Renal cortical epithelial cell (primary cell): Measurements from ENCODE around the gene MARCKS. TPM values are rescaled to one million over a fixed set of nuclear protein-coding genes. Genes with fewer than 3 reads are reported as not detected.

ENCODE experiments used
- DNase-seq: peaks from one replicate; pipeline ENCODE4 v3.0.0-alpha.2; 2011; ENCODE audit warnings: low read depth
- total RNA-seq: library from RNA; depleted of rRNA; stranded (reverse); fragments of >200 nt; gene quantifications from 2 replicates; pipeline ENCODE4 v1.2.3, GENCODE V29; 2014

Gene MARCKS, protein sequence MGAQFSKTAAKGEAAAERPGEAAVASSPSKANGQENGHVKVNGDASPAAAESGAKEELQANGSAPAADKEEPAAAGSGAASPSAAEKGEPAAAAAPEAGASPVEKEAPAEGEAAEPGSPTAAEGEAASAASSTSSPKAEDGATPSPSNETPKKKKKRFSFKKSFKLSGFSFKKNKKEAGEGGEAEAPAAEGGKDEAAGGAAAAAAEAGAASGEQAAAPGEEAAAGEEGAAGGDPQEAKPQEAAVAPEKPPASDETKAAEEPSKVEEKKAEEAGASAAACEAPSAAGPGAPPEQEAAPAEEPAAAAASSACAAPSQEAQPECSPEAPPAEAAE
- 74.0 and 94.8 TPM in 2 replicates for total RNA-seq

DNA sequence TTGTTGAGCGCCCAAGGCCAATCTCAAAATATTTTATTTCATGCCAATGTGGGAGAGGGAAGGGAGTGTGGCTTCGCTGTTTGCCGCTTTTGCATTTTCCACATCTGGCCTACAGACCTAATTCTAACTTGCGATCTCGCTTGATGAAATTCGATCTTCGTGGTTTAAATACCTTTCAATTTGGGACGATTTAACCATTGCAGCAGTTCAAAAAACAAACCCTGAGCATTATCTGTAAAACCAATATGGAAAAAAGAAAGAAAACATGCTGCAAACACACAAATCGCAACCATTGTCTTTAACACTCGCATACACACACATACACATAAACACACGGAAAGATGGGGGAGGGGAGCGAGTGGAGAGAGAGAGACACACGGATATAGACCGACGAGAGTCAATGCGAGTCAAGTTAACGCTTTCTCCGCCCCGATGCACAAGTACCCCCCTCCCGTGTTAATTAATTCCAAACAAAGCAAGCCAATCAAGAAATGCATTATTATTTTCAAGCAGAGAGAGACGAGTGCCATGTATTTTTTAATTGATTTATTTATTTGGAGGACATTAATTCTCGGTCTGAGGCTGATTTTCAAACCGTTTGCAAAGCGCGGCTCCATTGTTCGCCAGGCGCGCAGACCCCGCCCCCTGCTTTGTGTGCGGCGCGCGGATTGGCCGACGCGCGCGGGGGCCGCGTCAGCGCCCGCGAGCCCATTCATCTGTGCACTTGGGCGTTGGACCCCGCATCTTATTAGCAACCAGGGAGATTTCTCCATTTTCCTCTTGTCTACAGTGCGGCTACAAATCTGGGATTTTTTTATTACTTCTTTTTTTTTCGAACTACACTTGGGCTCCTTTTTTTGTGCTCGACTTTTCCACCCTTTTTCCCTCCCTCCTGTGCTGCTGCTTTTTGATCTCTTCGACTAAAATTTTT is at the start of gene MARCKS:
MARCKS (plus strand) TSS at position 721 of the 931 bp plus-strand sequence. CDS start 401 bp downstream, outside the sequence.
- peak; percentile 73 for DNase-seq

DNA sequence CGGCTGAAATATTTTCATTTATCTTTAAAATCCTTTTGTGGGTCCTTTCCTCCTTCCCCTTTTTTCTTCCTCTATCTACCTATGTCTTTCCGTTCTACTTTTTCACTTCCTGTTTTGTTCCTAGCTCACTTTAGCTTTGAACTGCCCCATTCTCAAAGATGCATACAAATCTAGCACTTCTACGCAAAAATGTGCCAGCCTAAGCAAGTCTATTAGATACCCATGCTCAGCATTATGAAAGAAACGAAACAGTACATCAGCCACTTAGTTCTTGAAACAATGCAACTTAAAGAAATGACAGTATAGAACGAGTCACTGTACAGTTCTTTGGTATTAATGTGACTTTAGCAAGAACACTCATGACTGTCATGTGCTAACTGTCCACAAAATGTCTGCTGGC is 47.3 kb upstream of the MARCKS start:
- no peak for DNase-seq

DNA sequence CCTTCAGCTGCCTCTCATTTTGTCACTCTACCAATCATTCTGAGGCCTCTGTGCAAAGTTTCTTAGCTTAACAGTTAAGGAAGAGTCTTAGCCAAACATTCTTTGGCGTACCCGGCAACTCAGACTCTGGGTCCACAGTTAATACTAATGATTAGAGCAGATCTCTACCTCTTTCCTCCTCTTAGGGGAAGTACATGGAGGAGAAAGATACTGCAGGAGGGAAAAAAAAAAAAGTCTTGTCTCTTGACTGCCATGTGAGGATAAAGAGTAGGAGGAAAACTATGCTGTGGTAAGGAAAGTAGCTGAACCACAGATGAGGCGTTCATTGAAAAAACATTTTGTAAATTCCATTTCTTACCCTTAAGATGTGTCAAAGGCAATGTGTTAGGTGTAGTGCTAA is 44.0 kb upstream of the MARCKS start:
- DNase-seq, result peak; percentile 88

DNA sequence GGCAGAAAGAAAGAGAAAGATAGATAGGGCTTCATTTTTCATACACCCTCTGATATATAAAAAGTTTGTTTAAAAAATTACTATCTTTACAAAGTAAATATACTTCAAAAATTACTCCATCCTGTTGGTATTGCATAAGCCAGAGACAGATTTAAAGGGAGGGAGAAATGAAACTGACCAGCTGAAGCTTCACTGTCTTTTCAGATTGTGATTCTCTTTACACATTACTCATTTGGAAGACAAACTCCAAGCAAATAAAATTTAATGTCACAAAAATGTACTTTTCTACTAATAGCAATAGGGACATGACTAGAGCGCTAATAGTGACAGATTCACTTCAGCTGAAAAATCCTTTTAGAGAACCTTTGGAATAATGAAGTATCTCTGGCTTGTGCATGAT is 38.6 kb upstream of the MARCKS start:
- DNase-seq, result no peak

DNA sequence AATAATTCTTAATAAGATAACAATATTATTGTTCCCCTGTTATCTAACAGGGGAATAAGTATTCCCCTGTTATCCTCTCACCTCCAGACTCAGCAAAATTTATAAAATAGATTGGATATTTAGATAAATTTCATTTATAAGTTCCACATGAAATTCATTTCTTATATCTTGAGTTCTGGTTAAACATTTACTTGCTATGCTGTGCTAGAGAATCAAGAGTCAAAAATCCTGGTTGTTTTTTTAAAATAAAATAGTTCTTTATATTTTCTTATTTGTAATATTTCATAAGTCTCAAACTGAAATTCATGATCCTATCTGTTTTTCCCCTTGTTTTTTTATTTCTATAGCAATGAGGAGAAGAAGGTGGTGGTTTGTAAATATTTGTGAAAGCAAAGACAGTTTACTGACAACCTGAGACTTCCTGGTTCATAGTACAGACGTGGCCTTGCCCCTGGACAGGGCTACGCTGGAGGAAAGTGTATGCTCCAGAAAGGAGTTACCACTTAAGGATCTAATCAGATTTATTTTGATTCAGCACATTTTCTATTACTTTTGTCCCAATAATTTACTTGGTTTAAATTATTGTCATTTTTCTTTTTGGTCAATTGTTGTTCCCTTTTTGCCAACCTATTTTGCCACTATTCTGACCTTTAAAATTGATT is 37.8 kb upstream of the MARCKS start:
- peak; percentile 42 for DNase-seq

DNA sequence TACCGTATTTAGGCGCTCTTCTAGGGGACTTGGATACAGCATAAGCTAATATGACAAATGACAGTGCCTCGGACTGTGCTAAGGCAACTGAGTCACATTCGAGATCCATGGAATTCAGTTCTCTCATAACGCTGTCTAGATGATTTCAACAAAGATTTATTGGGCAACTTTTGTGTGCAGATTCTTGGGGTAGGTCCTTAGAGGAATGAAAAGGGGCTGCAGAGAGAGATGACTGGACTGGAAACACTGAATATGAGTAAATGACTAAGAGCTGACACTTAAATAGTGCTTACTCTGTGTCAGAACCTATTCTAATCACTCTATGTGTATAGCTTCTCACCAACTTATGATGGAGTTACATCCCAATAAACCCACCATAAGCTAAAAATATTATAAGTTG is 36.4 kb upstream of the MARCKS start:
- DNase-seq, result no peak

DNA sequence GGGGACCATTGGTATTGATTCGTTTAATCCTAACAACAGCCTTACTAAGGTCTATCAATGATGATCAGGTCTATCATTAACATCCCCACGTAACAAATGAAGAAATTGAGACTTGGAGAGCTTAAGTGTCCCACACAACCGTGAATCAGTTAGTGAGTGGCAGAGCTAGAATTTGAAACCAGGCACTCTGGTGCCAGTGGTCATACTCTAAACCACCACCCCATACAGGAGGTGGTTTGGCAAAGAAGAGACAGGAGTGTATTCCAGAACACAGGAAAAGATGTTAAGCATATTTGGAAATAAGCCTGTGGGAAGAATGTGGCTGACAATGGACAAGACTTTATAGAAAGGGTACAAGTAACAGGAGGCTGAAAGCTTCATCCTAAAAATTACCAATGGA is 35.7 kb upstream of the MARCKS start:
- no peak for DNase-seq

DNA sequence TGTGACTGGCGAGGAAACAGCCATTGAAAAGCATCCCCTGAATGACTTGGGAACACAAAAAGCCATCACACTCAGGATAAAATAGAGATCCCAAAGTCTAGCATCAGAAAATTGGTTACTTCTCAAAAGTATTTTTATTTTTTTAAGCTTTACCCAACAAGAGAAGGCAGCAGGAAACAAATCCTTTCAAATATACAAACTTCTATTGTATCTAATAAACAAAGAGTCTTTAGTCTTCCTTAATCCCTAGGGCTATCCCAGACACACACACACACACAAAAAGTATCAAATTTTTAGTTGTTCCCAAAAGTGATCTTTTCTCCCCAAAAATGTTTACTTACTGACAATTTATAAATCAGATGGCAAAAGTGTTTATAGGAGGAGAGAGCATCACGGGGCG is 33.2 kb upstream of the MARCKS start:
- DNase-seq, result no peak

DNA sequence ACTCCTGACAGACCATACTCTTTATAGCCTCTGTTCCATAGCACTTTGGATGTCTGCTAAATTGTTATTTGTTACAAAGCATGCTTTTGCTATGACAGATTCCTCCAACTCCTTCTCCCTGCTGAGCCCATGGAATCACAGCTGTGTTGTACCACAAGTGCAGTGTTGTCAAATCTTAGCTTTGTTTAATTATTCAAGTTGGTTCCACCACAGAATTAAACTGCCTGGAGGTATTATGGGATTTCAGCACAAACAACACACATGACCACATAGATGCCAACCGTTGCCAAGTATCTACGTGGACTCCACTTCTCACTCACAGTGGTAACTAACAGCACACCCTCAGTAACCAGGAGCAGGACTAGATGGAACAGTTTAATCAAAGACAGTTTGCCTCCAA is 32.7 kb upstream of the MARCKS start:
- peak; percentile 44 for DNase-seq

DNA sequence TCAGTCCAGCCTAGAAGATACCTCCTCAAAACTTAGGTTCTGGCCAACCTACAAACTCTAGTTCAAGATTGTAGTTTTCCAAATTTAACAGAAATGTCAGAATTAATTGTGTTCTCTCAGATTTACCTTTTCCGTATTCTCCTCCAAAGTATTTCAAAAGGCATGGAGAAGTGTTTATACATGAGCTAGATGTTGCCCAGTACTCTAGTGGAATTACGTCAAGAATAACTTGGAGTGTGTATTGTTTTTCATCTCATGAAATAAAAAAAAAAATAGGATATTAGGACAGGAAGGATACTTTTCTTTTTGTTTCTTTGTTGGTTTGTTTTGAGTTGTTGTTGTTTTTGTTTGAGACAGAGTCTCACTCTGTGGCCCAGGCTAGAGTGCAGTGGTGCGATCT is 32.3 kb upstream of the MARCKS start:
- DNase-seq, result no peak

DNA sequence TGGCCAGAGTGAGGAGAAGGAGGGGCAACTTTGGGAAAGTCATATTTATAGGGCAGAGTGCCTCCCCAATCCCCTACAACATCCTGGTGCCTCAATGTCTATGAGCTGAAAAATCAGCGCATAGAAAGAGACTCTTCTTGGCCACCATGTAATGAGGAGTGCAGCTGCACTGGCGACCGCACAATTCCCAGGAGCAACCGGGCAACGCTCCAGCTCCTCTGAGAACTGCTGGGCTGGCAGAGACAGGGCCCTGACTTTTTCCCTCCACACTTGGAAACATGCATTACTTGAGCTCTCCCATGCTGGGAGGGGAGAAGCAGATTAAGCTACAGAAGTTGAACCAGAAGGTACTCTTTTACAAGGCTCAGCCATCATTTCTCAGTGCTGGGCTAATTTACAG is 31.4 kb upstream of the MARCKS start:
- DNase-seq, result peak; percentile 54

DNA sequence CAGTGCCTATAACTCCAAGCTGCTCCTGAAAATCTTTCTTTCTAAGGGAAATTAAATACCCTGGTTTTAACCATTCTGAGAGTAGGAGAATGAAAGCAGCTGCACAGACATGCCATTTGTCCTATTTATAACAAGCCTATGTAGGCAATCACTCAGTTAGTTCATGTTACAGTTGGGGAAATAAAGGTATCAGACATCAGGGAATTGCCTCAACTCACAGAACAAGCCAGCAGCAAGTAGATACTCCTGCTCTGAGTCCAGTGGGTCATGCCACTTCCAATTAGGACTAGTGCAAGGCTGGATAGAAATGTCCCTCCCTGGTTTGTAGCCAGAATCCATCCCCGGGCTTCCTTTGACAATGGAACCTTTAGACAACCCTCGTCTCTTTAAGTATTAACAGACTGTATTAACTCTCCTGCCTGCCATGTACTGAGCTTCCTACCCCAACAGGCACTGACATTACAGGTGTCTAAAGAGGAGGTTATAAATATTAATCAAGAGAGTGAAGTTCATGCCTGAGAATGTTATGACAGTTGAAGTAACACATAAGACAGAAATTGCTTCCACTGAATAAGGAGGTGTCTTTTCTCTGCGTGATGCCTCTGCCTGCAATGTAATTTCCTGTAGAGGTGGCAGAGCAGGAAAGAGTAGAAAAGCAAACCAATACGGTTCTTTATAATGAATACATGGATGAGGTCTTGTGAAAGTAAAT is 28.0 kb upstream of the MARCKS start:
- DNase-seq, result no peak

DNA sequence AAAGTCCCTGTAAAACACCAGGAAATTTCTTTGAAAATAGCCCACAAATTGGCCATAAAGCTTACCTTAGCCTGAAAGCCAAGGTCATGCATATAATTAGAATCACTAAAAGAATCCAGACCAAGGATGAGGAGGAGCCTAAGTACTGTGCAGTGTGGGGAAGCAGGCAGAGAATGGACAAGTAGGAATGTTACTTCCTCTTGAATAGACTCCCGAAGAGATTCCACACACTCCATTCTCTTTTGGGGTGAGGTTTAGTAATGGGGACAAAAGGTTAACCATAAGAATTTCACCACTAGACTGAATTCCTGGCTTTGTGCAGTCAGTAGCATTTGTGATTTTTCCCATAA is 27.5 kb upstream of the MARCKS start:
- peak; percentile 91 for DNase-seq

DNA sequence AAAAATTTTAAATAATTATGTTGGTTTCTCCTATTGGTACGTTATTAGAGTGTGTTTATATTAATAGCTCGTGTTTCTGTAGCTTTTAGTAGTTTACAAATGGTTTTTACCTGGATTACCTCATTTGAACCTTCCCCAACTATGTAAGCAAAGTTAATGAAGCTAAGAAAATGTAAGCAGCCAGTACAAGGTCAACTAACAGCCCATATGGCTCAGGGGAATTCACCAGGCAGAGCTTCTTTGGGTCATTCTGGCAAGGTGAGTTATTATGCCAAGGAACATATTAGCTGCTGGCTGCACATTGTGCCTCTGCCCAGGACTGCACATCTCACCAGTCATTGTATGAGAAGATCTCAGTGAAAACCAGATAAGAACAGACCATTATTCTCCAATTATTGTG is 27.0 kb upstream of the MARCKS start:
- DNase-seq, result peak; percentile 72

DNA sequence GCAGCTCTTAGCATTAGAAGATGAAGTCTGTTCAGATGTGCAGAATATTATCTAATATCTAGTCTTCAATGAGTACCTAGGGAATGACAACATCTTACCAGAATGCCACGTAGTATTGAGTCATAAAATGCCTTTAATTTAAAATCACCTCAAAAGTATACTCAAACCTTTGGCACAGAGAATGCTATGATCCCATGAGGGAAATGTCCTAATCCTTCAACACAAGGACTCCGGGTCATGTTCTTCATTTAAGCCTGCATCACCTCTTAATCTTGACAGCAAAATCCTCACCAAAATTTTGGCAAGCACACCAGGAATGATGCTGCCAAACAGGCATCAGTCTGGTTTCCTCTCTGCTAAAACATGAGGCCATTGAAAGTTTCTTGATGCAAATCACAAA is 23.6 kb upstream of the MARCKS start:
- DNase-seq, result no peak

DNA sequence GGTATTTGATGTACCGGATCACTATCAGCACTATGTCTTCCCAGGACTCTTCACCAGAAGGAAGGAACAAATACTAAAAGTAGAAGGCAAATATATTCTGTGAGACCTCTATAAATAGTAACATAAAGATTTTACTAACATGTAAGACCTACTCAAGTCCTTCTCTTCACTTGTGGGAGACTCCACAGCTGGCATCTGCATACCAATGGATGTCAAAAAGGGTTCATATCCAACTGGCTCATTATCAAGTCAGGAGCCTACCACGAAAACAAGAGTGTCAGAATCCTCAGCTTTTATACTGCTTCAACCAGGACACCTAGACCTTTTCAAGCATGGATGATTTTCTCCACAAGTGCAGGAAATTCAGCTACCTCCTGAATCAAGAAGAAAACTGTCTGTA is 20.0 kb upstream of the MARCKS start:
- no peak for DNase-seq

DNA sequence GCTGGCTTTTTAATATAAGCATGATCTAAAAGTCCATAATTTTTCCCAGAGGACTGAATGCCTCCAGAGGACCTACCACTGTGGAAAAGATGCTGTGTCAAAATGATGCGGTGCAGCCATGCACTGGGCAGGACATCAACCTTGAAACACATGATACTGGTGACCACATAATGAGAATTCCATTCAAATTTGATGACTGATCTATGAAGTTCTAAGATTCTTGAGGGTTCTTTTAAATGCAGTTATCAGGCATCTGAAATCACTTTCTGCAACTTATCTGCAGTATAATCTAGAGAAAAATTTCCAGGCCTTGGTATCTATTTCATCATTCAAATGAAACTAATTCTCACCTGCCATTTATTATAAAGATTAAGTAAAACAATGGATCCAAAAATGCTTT is 15.0 kb upstream of the MARCKS start:
- DNase-seq, result peak; percentile 83

DNA sequence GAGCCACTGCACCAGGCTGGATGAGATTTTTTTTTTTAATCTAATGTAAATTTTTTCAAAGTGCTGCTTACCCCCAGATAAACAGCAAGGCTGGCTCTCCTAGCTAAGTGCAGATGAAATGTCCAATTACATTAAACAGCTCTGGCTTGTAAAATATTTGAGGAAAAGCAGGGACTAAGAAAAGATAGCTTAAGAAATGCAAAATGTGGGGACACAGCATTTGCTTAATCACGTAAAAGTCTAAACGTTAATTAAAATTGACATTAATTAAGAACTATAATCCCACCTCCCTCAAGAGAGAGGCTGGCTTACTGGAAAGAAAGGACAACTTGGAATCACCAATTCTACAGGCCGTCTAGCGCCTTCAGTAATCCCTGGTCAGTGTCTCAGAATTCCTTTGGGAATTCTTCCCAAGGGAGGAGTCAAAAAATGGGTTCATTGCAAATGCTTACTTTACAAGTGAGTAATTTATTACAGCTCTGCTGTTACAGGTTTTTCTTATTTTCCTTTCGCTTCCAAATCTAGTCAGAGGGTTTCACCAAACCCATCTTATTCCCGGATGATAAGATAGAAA is 13.6 kb upstream of the MARCKS start:
- no peak for DNase-seq

DNA sequence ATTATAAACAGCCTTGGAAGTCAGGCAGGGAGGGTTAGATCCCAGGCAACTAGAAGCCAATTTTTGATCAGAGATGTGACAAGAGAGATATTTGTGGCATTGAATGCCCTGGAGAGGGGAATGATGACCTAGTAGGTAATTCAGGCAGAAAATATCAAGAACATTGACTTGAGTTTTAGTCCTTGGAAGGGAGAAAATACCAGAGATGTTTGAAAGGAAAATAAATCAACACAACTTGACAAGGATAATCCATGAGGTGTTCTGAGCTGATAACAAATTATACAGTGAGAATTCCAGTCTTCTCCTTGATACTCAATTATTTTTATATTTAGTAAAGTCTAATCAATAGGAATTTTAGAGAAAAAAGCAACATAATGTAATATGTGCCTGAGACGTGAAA is 10.6 kb upstream of the MARCKS start:
- DNase-seq, result no peak

DNA sequence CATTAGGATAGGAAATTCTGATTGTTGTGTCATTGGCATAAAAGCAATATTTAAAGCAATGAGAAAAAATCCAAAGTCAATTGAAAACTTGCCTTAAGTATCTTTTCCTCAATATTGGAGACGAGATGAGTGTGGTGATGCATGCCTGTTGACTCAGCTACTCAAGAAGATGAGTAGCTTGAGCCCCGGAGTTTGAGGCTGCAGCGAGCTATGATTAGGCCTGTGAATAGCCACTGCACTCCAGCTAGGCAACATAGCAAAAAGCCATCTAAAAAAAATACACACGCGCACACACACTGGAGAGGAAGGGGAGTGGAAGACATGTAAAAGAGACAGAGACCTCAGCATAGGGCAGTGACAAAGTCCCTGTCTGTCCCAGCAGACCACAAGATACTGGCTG is 9.7 kb upstream of the MARCKS start:
- no peak for DNase-seq

DNA sequence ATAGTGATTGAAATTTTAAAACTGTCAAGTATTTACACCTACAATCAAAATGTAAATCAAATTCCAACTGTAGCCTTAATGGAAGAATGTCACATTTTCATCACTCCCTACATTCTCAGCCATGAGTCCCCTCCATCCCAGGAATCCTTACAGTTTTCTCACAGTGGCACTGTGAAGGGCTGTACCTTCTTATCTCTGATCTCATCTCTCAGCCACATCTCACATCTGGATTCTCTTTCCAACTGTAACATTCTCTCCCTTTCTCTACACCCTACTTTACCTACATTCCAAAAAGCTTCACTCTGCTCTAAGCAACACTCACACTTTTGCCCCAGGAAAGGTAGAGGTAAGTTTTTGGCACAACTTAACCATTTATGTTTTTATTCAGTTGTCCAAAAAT is 8.9 kb upstream of the MARCKS start:
- DNase-seq, result no peak

DNA sequence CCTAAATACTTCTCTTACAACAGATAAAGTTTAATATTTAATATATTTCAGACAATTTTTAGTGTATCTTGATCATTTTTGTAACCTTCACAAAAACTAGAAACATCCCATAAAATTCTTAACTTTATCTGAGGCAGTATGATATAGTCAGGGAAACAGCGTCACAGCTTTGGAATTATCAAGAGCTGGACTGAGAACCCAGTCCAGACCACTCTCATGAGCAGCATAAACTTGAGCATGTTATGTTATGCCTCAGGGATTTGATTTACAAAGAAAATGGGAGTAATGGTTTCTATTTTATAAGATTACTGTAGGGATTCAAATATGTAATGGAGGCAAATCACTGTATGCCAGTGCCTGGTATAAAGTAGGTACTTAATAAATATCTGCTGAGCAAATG is 8.3 kb upstream of the MARCKS start:
- no peak for DNase-seq
